WI38 (cell line): Measurements from ENCODE around the gene NT5C1A.

Experiments
- H3K4me3 ChIP-seq: 2 replicates; pipeline ENCODE4 v1.5.1; 2011; ENCODE audit warnings: low read depth, mild to moderate bottlenecking, control low read depth, low read length
- CTCF ChIP-seq: IDR thresholded peaks from 2 replicates; pipeline ENCODE4 v1.5.1; 2012; ENCODE audit warnings: low read depth, mild to moderate bottlenecking, control low read depth, low read length

NT5C1A gene

GRCh38 chr1:39625009-39625408 lies 46.9 kb downstream of the NT5C1A start:
- TF ChIP-seq CTCF, result no peak
- no peak overlapping the region for H3K4me3 ChIP-seq

DNA sequence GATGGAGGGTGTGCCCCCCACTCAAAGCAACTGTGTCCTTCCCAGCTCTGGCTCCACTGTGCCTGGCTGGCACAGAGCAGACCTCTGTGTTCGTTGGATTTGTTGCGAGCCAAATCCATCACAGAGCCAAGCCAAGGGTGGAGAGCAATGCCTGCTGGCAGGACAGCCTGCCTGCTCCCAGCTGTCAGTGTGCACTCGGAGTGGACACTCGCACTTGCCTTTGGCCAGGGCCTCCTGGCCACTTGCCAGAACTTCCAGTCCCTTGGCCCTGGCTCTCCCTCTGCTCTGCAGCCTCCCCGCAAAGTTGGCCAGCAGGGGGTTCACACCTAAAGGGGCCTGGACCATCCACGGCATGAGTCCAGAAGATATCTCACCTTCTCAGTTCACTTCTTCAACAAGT lies 48.9 kb downstream of the NT5C1A start:
- no peak for TF ChIP-seq CTCF
- H3K4me3 ChIP-seq, result no peak overlapping the region

DNA sequence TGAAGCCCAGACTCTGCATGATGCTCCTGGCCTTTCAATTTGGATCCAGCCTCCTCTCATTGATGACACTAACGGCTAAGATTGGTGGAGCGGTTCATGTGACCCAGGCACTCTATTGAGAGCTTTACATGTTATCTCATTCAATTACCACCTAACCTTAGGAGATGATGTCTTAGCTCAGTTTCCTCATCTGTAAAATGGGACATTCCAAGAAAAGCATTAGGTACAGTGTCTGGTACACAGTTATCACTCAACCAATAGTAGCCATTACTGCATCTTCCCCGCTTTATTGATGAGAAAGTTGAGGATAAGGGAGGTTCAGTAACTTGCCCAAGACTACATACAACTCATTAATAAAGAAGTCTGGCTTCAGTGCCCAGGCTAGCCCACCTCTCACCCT lies 49.5 kb downstream of the NT5C1A start:
- H3K4me3 ChIP-seq, result no peak overlapping the region
- TF ChIP-seq CTCF, result no peak

DNA sequence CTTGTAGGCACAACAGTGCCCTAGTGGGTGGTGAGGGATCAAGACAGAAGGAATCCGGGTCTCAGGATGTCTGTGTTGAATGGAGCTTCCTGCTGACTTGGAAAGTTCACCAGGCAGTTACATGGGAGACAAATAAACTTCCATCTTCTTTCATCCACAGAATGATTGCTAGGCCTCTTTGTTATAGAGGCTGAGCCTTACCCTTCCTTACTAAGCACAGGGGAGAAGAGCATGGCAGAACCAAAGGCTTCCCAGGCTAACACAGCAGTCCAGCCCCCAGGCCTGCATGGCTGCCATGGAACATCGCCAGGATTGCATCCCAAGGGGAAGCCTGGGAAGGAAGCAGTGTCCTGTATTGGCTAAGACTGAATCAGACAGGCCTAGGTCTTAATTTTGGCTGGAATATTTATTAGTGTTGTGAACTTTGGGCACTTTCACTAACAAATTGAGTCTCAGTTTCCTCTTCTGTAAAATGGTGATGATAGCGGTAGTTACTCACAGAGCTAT lies 51.2 kb downstream of the NT5C1A start:
- TF ChIP-seq CTCF, result no peak

GRCh38 chr1:39617488-39618049 lies 54.3 kb downstream of the NT5C1A start:
- no peak for TF ChIP-seq CTCF
- H3K4me3 ChIP-seq, result no peak overlapping the region

More for the DNA sequence above, 51.2 kb downstream of the NT5C1A start:
- H3K4me3 ChIP-seq, result no peak overlapping the region

DNA sequence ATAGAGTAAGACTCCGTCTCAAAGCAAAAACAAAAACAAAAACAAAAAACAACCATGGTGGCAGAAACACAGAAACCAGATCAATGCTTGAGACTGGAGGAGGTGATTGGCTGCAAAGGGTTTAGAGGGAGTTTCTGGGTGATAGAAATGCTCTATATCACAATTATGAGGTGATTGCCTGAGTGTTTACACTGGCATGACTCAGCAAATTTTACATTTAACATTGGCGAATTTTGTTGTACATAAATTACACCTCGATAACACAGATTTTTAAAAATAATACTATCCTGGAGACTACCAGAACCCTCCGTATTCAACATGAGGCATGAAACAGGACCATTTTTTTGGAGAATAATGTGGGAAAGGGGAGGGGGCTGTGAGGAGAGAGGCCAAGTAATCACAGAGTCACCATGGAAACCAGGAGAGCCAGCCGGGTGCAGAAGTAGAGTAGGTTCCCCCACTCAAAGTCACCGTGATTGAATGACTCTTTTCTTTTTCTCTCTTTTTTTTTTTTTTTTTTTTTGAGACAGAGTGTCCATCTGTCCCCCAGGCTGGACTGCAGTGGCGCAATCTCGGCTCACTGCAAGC lies 56.7 kb downstream of the NT5C1A start:
- no peak overlapping the region for H3K4me3 ChIP-seq
- no peak for TF ChIP-seq CTCF

DNA sequence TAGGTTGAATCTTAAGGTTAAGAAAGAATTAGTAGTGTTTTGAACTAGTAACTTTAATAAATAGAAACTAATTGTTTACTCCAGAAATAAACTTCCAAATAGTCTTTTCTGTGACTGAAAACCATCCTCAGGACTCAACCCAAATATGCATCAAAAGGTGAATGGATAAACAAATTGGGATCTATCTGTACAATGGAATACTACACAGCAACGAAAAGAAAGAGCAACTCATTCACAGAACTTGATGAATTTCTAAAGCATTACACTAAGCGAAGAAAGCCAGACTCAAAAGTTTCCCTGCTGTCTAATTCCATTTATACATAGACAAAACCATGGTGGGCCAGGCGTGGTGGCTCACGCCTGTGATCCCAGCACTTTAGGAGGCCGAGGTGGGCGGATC lies 57.4 kb downstream of the NT5C1A start:
- TF ChIP-seq CTCF, result no peak
- no peak overlapping the region for H3K4me3 ChIP-seq
